ENCODE results near the gene ARHGEF3.

The ARHGEF3 gene

GRCh38 chr3:56769116-56769707 is 32.5 kb downstream of the ARHGEF3 start:
- TF ChIP-seq EZH2phosphoT487 (IDR thresholded peaks at IDR 0.05; ENCODE audit: low read depth) = no peak

GRCh38 chr3:56764904-56765547 is 36.7 kb downstream of the ARHGEF3 start:
- H3K9ac ChIP-seq (ENCODE audit: low read length) = no peak overlapping the region
- no peaks in the 10 kb centered on the region for H3K27me3 ChIP-seq (ENCODE audit: low read depth, low read length)
- no peaks in the 10 kb centered on the region for H3K36me3 ChIP-seq (replicated peaks; ENCODE audit: low read depth, low read length)
- H3K4me3 ChIP-seq (ENCODE audit: low read length) = no peak overlapping the region
- H3K9me3 ChIP-seq (ENCODE audit: insufficient read depth, low read length) = no peaks in the 10 kb centered on the region
- no peaks in the 10 kb centered on the region for H4K20me1 ChIP-seq (ENCODE audit: insufficient read depth, low read length)
- TF ChIP-seq CTCF (IDR thresholded peaks at IDR 0.05; ENCODE audit: low read depth, low read length) (no peak), EZH2phosphoT487 (IDR thresholded peaks at IDR 0.05; ENCODE audit: low read depth) (no peak)
- H3K79me2 ChIP-seq (ENCODE audit: low read length) = no peaks in the 10 kb centered on the region
- no peak overlapping the region for H3K27ac ChIP-seq (ENCODE audit: low read length)
- no peak overlapping the region for H3K4me2 ChIP-seq (ENCODE audit: low read length)
- no peak overlapping the region for H2AFZ ChIP-seq (ENCODE audit: low read depth, low read length)
- peaks cover 26% of the 10 kb centered on the region for H3K4me1 ChIP-seq (ENCODE audit: low read length)

More at GRCh38 chr3:56769116-56769707, 32.5 kb downstream of the ARHGEF3 start:
- Histone ChIP-seq H3K4me2 (ENCODE audit: low read length) (peak overlapping the region; percentile 58), H3K79me2 (ENCODE audit: low read length) (no peaks in the 10 kb centered on the region), H3K9me3 (ENCODE audit: insufficient read depth, low read length) (no peaks in the 10 kb centered on the region), H3K27ac (ENCODE audit: low read length) (no peak overlapping the region), H3K9ac (ENCODE audit: low read length) (peak overlapping the region; percentile 18; the same call in 1 of the 2 replicates), H3K36me3 (replicated peaks; ENCODE audit: low read depth, low read length) (peaks cover 8% of the 10 kb centered on the region), H3K27me3 (ENCODE audit: low read depth, low read length) (no peaks in the 10 kb centered on the region), H4K20me1 (ENCODE audit: insufficient read depth, low read length) (no peaks in the 10 kb centered on the region), H3K4me1 (ENCODE audit: low read length) (peaks cover 17% of the 10 kb centered on the region), H2AFZ (ENCODE audit: low read depth, low read length) (no peak overlapping the region), H3K4me3 (ENCODE audit: low read length) (no peak overlapping the region)

- Histone ChIP-seq H4K20me1 (ENCODE audit: insufficient read depth, low read length) (no peaks in the 10 kb centered on the region), H3K4me1 (ENCODE audit: low read length) (peaks cover 26% of the 10 kb centered on the region), H3K9ac (ENCODE audit: low read length) (no peak overlapping the region), H3K27ac (ENCODE audit: low read length) (no peak overlapping the region), H3K9me3 (ENCODE audit: insufficient read depth, low read length) (no peaks in the 10 kb centered on the region), H3K4me2 (ENCODE audit: low read length) (no peak overlapping the region), H3K27me3 (ENCODE audit: low read depth, low read length) (no peaks in the 10 kb centered on the region), H3K4me3 (ENCODE audit: low read length) (no peak overlapping the region), H3K79me2 (ENCODE audit: low read length) (no peaks in the 10 kb centered on the region), H2AFZ (ENCODE audit: low read depth, low read length) (no peak overlapping the region), H3K36me3 (replicated peaks; ENCODE audit: low read depth, low read length) (no peaks in the 10 kb centered on the region)
- TF ChIP-seq CTCF (IDR thresholded peaks at IDR 0.05; ENCODE audit: low read depth, low read length) (no peak), EZH2phosphoT487 (IDR thresholded peaks at IDR 0.05; ENCODE audit: low read depth) (no peak)
Observed at GRCh38 chr3:56764184-56764583, 37.6 kb downstream of the ARHGEF3 start.

GRCh38 chr3:56763233-56763632 is 38.5 kb downstream of the ARHGEF3 start:
- Histone ChIP-seq H3K36me3 (replicated peaks; ENCODE audit: low read depth, low read length) (no peaks in the 10 kb centered on the region), H3K9ac (ENCODE audit: low read length) (no peak overlapping the region), H3K79me2 (ENCODE audit: low read length) (no peaks in the 10 kb centered on the region), H2AFZ (ENCODE audit: low read depth, low read length) (no peak overlapping the region), H3K4me2 (ENCODE audit: low read length) (no peak overlapping the region), H3K9me3 (ENCODE audit: insufficient read depth, low read length) (no peaks in the 10 kb centered on the region), H3K4me3 (ENCODE audit: low read length) (no peak overlapping the region), H4K20me1 (ENCODE audit: insufficient read depth, low read length) (no peaks in the 10 kb centered on the region), H3K27ac (ENCODE audit: low read length) (no peak overlapping the region), H3K27me3 (ENCODE audit: low read depth, low read length) (no peaks in the 10 kb centered on the region), H3K4me1 (ENCODE audit: low read length) (peaks cover 28% of the 10 kb centered on the region)
- TF ChIP-seq CTCF (IDR thresholded peaks at IDR 0.05; ENCODE audit: low read depth, low read length) = no peak
- no peak for TF ChIP-seq EZH2phosphoT487 (IDR thresholded peaks at IDR 0.05; ENCODE audit: low read depth)

Measured in OCI-LY3 (cell line).